GM18861 (cell line): Measurements from ENCODE around the gene SCLT1.

Source experiments
- ATAC-seq: cut with Tn5 transposase; IDR thresholded peaks from one replicate; pipeline ENCODE4 v1.9.1; 2021; ENCODE audit not compliant: unreplicated experiment

The SCLT1 gene

DNA sequence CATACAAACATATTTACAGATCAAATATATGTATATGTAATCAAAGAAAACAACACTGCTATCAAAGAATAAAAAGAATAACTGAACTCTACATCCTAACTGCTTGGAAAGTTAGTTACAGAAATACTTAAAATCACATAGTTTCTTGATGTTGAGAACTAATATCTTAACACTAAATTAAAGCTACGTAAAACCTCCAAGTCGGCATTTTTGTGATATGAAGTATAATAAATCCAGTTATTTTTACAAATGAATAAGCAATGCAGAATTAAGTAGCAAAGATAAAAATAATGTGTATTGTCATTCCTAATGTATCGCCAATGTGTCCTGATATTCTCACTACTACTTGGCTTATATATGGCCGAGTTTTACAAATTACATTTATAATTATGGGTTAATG is 215.4 kb downstream of the SCLT1 start:
- ATAC-seq = no peak

DNA sequence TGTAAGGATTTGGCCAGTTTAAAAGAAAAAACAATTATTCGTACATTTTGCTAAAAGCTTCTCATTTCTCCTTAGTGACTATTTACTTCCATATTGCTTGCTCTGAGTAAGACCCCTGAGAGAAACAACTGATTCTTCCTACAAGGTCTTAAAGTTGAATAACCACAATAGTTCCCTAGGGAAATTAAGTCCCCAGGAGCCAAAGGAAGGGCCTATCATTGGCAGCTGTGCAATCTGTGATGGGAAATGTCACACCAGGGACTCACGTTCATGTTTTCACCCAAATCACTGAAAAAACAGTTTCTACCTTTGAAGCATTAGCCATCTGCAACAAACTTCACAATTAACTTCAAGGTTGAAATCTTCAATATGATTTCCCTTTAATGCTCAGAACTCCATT is 217.1 kb downstream of the SCLT1 start:
- ATAC-seq = no peak

DNA sequence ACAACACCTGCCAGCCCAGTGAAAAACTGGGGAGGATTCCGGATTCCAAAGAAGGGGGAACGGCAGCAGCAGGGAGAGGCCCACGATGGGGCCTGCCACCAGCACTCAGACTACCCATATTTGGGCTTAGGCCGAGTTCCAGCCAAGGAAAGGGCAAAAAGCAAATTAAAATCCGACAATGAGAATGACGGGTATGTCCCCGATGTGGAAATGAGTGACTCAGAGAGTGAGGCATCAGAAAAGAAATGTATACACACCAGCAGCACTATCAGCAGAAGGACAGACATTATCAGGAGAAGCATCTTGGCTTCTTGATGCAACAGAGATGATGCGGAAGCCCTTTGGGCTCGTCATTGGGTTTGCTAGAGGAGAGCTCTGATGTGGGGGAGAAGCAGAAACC is 221.4 kb downstream of the SCLT1 start:
- ATAC-seq = no peak

DNA sequence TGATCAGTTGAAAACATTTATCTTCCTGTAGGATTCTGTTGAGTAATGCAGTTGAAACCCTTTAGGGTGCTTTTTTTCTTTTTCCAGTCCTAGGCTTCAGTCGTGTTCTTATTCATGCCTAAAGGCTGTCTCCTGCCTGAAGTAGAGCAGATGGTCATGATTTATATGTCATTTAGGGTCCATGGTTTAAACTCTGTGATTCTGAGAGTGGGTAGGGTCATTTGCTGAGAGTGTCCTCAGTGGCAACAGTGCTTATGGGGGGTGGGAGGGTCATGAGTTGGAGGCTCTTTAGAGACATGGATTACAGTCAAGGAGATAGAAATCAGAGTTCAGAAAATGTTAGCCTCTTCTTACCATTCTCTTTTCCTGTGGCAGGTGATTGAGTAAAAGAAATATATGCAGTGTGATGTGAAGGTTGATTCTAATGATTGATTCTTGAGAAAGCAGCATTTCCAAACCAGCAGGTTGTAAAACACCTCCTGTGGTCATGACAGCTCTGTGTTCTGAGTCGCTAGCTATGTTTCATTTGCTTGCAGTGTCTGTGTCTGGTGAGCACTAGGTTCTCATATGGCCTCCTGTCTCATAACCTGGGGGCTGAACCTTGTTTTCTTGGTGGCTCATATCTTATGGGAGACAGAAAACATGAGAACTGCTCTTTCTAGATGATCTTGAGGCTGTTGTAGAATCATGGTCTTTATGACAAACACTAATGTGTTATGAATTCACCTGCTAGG is 223.4 kb downstream of the SCLT1 start:
- ATAC-seq = no peak

DNA sequence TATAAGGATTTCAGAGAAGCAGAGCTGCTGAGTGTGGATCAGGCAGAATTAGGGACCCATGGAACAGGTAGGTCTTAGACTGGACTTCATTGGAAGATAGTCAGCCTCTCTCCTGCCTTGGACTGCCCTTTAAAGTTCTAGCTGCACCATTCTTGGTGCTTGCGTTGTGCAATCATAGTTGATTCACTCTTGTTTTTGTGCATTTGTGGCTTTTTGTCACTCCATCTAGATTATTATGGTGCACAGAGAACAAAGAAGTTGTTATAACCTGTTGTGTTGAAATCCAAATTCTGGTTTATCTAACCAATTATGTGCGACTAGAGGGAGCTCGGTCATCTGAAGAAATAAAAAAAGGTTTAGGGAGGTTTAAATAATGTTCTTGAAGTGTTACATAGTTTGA is 224.6 kb downstream of the SCLT1 start:
- ATAC-seq = no peak

DNA sequence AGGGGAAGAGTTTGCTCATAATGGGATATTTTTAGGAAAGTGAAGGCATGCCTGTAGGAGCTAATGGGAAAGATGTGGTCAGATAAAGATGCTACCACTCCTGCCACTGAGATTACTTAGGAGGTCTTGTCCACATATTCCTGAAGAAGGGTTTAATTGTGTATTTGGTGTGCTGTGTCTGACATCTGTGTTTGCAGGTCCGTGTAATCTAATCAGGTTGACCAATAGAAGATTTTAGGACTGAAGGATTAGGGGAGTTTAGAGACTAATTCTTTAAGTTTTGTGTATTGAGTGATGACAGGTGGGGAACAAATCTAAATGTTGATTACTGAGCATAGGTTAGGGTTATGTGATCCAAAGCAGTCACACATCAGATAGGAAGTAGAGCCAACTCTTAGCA is 226.6 kb downstream of the SCLT1 start:
- no peak for ATAC-seq

DNA sequence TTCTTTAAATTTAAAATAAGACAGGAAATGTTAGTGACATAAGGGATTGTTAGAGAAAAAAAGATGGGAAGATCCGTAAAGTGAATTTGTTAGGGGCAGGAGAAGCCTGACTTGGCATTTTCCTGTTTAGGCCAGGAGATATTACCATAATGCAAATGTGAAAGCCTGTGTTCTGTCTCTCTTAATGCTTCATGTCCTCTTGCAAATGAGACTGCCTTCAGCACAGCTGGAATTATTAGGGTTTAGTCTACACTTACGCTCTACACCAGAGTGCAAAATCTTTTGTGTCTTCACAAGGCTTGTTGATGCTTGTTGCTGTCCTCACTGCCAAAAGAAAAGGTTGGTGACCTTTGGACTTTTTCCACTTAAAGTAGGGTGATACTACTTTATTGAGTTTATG is 227.1 kb downstream of the SCLT1 start:
- no peak for ATAC-seq

DNA sequence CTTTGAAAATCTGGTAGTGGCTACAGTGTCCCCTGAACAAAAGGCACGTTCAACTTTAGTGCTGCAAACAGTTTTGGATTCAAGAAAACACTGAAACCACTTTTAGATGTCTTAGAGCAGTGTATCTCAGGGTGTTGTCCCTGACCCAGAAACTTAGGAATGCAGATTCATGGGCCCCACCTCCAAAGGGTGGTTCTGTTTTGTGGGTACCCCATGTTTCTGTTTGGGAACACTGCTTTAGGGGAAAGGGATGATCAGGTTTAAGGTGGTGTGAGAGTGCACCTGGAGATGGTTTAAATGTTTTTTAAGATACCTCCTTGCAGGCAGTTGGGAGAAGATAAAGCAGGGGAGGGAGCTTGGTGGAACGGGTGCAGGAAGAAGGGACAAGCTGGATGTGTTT is 228.2 kb downstream of the SCLT1 start:
- ATAC-seq = no peak

DNA sequence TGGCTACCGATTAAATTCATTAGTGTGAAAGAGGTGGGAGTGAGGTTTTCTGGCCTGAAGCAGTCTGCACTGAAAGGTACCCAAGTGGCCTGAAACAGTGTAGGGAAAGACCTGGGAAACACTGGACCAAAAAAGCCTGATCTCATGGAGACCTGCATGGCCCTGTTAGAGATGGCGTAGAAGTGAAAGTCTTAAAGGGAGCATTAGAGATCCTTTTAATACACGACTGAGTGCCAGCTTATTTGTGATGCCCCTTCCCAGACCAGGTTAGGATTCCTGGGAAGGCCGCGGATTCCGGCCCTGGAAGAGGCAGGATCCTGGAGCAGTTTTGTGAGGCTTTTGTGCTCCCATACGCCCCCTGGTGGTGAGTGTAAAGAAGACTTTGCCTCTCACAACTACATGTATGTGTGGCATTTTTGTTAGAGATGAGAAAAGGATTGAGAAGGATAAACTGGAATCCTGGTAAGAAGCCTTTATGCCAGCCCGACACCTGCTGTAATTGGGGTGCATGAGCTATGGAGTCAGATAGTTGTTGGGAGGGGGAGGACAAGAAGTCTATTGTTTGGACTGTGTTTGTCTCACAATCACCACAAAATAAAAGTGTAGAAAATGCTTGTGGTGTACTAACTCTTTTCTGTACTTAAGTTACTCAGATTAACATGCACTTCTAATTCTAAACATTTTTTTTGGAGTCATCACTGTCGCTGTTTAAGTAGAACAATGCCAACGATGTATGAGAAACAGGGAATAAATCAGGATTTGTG is 229.8 kb downstream of the SCLT1 start:
- no peak for ATAC-seq

DNA sequence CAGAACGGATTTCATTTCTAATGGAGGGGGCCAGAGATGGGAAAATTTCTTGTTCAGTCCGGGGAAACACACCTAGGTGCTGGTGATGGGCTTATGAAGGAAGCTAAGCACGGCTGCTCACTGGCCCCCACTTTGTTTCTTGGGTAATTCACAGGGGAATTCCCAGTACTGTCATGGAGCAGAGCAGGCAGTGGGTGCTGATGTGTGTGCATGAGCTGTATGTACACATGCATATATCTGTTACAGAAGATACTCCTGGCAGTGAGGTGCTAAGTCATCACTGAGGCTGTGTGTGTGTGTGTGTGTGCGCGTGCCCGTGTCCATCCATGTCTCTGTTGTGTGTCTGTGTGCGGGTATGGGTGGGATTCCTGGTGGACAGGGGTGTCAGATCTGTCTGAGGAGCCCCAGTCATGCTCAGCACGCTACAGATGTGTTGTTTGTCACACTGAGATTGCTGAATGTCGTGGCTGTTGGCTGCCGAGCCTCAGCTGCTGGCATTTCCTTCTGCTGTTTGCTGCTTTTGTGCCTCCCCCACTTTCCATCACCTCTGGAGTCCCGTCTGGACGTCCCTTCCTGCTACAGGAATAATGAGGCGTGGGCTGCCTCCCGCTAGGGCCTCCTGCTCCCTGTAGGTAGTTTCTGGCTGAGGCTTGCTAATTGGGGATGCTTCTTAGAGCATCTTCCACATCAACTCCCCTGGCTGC is 230.6 kb downstream of the SCLT1 start:
- ATAC-seq = no peak

DNA sequence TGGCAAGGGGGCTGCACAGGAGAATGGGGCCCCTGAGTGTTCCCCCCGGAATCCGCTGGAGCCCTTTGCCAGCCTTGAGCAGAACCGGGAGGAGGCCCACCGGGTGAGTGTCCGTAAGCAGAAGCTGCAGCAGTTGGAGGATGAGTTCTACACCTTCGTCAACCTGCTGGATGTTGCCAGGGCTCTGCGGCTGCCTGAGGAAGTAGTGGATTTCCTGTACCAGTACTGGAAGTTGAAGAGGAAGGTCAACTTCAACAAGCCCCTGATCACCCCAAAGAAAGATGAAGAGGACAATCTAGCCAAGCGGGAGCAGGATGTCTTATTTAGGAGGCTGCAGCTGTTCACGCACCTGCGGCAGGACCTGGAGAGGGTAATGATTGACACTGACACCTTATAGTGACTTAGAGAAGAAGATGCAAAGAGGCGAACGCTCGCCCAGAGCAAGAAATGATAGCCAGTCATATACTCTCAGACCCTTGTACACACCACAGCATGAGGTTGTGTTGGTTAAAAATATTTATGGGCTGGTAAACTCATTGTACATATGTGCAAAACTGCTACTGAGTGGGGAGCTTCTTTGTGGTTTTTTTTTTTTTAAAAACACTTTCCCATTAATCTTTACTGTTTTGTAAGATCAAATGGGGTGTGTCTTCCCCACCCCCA is 231.4 kb downstream of the SCLT1 start:
- ATAC-seq = no peak

DNA sequence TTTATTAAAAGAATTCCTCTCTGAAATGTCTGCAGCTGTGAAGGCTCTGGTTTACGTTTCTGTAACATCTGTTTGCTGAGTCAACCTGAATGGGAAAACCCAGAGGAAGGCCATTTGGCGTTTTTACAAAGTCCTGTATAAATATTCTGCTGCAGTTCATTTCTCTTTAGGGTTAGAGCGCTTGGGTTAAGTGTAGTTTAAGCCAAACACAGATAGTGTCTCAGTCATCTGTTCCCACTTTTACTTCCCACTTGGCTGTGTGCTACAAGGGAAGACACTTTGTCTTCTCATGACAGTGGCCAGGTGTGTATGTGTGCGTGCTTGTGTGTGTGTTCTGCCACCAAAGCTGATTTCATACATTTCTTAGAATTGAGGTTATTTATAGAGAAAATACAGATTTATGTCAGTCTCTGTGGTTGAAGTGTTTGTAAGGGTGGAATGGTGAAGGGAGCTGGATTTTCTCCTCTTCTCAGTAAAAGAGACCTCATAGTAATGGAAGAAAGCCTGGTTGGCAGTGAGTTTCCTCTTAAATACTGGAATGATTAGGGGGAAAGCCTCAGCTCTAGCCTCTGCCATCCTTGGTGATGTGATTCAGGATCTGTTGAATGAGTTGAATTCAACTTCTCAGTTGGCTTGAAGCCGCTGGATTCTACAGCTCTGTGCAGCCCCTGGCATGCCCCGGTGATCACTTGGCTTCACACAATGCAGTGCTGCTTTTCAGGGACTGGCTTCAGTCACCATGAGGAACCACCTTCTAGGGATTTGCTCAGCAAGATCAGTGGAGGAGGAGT is 233.3 kb downstream of the SCLT1 start:
- no peak for ATAC-seq

DNA sequence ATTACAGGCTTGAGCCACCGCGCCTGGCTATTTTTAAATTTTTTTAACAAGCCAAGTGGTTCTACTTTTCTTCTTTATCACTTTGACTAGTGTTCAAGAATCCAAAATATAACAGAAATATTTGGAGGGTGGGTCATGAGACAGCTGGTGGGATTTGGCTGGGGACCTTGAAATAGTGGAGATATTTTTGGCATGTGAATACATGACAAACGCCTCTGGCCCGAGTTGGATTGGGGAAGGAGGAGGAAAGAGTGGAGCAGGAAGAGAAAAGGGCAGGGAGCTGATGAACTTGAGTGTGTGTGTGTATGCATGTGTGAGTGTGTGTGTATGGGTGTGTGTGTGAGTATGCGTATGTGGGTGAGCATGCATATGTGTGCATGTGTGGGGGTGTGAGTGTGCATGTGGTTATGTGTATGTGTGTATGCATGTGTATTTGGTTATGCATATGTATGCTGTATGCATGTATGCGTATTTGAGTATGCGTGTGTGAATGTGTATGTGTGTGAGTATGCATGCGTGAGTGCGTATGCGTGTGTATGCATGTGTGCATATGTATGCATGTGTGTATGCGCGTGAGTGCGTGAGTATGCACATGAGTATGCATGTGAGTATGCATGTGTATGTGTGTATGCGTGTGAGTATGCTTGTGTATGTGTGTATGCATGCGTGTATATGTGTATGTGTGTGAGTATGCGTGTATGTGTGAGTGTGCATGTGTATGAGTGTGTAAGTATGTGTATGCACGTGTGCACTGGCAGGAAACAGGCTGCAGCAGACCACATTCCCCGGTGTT is 234.3 kb downstream of the SCLT1 start:
- no peak for ATAC-seq

DNA sequence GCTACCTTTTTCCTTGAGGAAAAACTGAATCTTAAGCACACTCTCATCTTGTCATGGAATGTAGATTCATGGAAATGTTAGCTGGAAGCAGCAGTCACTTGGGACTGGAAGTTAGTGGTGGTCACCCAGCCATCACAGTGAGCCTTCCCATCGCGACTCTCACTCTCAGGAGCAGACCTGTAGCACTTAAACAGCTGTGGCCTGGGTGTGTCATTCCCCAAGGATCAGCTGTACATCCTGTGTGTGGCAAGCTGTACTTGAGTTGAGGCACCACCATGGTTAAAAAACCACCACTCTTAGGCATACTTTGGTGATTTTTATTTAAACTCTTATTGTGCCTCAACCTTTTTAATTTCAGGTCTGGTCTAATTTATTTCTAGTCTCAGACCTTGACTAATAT is 237.1 kb downstream of the SCLT1 start:
- no peak for ATAC-seq

DNA sequence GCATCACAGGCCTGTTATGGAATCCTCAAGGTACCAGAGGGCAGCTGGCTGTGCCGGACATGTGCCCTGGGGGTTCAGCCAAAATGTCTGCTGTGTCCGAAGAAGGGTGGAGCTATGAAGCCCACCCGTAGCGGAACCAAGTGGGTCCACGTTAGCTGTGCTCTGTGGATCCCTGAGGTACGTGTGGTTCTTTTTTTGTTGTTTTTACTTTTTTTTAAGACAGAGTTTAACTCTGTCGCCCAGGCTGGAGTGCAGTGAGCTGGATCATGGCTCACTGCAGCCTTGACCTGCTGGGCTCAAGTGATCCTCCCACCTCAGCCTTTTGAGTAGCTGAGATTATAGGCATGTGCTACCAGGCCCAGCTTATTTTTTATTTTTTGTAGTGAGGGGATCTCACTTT is 237.7 kb downstream of the SCLT1 start:
- no peak for ATAC-seq

DNA sequence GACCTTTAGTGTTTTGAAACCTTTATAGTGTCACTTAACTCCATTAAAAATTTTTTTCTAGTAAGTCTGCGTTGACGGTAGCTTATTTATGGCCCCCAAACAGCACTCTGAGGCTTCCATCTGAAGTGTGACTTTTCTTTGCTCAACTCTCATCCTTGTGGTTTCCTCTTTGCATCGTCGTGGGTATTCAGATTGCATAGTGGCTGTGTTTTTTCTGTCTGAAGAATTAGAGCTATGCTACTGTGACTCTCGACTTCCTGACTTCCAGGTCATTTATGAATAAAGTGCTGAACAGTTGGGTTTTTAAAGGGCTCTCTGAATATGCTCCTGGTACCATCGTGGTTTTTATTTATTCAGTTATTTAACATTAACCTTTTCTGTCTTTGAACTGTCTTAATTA is 238.9 kb downstream of the SCLT1 start:
- peak; percentile 85 for ATAC-seq

DNA sequence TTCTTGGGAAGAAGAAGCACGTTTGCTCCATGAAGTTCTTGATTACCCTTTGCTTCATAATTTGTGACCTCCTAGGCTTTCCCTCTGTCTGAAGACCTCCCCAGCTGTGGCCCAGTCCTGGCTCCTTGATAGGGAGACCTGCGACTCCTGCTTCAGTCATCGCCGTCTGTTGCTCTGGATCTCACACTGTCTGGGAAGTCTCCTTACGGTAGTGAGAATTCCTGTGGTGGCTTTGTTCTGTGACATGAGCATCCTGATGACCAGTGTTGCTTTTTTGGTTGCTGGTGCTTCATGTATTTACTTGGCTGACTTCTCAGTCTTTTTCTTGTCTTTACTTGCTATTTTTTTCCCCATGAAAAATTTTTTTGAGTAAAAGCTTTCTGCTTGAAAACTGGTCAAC is 239.6 kb downstream of the SCLT1 start:
- ATAC-seq = no peak

DNA sequence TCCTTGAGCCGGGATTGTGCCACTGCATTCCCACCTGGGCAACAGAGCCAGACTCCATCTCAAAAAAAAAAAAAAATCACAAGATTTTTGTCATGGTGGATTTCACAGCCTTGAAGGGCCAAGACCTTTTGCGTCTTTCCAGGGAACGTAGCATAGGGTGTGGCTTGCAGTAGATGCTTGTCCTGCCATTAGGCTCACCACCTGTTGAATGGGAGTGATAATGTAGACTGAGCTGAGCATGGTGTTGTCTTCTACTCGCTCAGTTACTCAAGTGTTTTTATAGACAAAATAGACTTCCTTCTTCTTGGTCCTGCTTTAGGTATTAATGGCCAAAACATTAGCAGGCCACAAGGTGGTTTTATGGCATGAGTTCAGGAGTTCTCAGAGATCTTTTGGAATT is 243.1 kb downstream of the SCLT1 start:
- ATAC-seq = no peak

DNA sequence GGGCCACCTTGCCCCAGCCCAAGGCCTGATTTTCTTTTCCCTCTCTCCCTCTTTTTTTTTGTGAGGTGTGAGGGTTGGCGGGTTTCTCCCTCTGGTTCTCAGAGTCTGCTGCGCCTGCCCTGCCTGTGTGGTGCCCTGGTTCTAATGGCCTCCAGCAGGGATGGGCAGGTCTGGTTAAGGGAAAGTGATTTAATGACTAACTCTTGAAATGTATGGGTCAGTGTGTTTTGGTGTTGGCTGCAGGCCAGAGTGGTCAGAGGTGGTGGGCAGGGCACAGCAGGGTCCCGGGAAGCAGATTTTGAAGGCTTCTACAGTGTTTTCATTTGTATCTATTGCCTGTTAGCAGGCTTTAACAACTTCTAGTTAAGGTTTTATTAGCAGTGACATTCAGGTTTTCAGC is 244.9 kb downstream of the SCLT1 start:
- ATAC-seq = no peak
